Cerebellar nuclear complex (tissue), 1 donor: ENCODE measurements around the gene SAFB2.

Experiments used
- DNase-seq, 2 experiments: peaks; one replicate each; lab custom pipeline; 2025; lab: John Stamatoyannopoulos, UW

The SAFB2 gene

GRCh38 chr19:5541456-5541855 is 81.1 kb downstream of the SAFB2 start:
- no peak for DNase-seq

- no peak for DNase-seq
Observed at GRCh38 chr19:5540208-5540607, 82.4 kb downstream of the SAFB2 start.

GRCh38 chr19:5537870-5538269 is 84.7 kb downstream of the SAFB2 start:
- no peak for DNase-seq
